Measurements from ENCODE around the gene SOX4.
A peak's percentile ranks its signal among the peaks of the same experiment; 100 is the strongest.

Gene SOX4

DNA sequence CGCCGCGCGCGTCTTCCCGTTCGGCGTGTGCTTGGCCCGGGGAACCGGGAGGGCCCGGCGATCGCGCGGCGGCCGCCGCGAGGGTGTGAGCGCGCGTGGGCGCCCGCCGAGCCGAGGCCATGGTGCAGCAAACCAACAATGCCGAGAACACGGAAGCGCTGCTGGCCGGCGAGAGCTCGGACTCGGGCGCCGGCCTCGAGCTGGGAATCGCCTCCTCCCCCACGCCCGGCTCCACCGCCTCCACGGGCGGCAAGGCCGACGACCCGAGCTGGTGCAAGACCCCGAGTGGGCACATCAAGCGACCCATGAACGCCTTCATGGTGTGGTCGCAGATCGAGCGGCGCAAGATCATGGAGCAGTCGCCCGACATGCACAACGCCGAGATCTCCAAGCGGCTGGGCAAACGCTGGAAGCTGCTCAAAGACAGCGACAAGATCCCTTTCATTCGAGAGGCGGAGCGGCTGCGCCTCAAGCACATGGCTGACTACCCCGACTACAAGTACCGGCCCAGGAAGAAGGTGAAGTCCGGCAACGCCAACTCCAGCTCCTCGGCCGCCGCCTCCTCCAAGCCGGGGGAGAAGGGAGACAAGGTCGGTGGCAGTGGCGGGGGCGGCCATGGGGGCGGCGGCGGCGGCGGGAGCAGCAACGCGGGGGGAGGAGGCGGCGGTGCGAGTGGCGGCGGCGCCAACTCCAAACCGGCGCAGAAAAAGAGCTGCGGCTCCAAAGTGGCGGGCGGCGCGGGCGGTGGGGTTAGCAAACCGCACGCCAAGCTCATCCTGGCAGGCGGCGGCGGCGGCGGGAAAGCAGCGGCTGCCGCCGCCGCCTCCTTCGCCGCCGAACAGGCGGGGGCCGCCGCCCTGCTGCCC is 1.1 kb downstream of the SOX4 start:
- peak; percentile 20 for DNase-seq

- no peak for DNase-seq
Observed at GRCh38 chr6:21595285-21596144, 2.0 kb downstream of the SOX4 start.

GRCh38 chr6:21596145-21596948 is 2.8 kb downstream of the SOX4 start:
- DNase-seq: no peak

DNA sequence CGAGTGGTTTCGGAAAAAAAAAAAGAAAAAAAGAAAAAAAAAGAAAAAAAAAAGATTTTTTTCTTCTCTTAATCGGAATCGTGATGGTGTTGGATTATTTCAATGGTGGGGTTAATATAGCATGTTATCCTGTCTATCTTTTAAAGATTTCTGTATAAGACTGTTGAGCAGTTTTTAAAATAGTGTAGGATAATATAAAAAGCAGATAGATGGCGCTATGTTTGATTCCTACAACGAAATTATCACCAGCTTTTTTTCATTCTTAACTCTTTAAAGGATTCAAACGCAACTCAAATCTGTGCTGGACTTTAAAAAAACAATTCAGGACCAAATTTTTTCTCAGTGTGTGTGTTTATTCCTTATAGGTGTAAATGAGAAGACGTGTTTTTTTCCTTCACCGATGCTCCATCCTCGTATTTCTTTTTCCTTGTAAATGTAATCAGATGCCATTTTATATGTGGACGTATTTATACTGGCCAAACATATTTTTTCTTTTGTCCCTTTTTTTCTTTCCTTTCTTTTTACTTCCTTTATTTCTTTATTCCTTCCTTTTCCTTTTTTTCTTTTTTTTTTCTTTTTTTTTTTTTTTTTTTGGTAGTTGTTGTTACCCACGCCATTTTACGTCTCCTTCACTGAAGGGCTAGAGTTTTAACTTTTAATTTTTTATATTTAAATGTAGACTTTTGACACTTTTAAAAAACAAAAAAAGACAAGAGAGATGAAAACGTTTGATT is 3.6 kb downstream of the SOX4 start:
- DNase-seq: no peak

DNA sequence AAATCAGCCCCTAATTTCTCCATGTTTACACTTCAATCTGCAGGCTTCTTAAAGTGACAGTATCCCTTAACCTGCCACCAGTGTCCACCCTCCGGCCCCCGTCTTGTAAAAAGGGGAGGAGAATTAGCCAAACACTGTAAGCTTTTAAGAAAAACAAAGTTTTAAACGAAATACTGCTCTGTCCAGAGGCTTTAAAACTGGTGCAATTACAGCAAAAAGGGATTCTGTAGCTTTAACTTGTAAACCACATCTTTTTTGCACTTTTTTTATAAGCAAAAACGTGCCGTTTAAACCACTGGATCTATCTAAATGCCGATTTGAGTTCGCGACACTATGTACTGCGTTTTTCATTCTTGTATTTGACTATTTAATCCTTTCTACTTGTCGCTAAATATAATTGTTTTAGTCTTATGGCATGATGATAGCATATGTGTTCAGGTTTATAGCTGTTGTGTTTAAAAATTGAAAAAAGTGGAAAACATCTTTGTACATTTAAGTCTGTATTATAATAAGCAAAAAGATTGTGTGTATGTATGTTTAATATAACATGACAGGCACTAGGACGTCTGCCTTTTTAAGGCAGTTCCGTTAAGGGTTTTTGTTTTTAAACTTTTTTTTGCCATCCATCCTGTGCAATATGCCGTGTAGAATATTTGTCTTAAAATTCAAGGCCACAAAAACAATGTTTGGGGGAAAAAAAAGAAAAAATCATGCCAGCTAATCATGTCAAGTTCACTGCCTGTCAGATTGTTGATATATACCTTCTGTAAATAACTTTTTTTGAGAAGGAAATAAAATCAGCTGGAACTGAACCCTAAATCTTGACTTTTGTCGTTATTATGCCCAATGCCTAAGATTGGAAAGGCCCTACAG is 4.5 kb downstream of the SOX4 start:
- no peak for DNase-seq

DNA sequence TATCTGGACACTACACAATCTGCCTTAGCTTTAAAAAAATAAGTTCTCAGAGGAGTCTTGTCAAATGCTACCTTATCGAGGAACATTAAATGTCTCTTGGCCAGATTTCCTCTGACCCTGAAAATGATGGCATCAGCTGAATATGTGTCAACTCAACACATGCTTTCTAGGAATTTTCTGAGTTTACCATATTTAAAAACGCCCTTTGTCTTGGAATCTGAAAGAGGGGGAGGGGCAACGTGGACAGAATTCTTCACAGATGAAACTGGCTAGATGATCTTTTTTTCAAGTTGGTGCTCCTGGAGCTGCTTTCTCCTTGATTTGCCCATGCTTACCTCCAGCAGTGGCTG is 5.1 kb downstream of the SOX4 start:
- DNase-seq: no peak

- no peak for DNase-seq
Observed at GRCh38 chr6:21599051-21599696, 5.6 kb downstream of the SOX4 start.

DNA sequence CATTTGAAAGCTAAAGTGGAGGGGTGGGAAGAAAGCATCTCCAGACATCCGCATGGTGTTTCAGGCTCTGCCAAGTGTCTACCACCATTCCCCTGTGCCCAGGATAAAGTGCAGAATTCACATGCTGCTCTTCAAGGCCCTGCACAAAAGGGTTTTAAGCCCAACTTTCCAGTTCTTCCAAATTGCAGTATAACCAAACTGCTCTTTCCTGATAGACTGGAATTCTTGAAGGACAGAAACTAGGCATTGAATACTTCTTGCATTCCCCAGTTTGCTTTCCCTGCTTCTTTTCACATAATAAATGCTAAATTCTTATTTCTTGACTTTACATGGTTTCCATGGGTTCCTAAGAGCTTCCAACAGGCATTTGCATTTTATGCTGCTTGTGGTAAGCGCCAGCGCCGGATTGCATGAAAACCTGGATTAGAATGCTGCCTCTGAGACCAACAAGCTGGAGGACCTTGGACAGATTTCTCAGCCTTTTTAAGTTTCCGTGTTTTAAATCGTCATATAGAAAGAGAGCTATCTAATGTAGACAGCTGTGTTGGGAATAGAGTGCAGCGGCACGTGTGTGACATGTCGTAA is 7.9 kb downstream of the SOX4 start:
- DNase-seq: no peak

DNA sequence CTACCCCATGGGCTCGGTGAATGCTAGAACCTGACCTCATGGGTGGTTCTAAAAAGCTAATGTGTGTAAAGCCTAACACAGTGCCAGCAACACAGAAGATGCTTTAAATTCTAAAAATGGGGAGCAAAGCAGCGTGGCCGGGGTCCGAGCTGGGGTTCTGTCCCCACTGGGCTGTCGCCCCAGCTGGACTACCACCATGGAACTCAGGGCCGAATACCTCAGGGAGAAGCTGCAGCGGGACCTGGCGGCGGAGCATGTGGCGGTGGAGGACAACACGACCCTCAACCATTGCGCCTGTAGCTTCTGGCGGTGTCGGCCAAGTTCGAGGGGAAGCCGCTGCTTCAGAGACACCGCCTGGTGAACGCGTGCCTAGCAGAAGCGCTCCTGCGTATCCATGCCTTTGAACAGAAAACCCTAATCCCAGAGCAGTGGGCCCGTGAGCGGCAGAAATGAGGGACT is 8.4 kb downstream of the SOX4 start:
- no peak for DNase-seq

GRCh38 chr6:21603082-21603952 is 9.8 kb downstream of the SOX4 start:
- no peak for DNase-seq

DNA sequence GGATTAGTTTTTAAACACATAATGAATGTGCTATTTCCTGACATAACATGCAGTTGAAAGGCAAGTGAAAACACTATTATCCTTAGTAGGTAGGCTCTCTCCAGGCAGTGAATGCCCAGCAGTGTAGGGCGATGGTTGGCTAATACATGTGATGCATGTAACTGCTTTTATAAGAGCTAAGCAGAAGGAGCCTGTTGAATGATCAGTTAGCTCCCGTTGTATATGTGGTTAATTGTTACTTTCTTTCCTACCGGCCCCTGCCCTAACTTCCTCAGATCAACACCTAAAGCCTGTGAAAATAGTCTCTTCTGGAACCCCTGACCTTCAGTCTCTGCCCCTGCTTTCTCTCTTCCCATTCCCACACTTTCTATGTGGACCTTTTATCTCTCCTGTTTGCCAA is 10.5 kb downstream of the SOX4 start:
- no peak for DNase-seq

DNA sequence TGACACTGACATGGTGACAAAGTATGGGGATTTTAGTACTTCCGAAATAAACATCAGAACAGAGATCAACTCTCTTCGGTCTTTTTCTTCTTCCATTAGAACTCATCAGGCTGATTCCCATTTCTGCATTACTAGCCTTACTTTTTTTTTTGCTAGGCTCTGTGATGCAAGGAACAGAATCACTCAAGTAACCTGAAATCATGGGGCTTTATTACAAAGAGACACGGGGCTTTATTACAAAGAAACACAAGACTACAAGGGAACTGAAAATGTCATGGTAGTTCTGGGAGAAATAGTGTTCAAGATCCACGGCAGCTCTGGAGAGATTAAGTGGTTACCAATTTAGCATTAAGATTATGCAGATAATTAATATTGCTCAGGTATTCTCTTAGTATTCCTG is 11.6 kb downstream of the SOX4 start:
- DNase-seq: no peak

DNA sequence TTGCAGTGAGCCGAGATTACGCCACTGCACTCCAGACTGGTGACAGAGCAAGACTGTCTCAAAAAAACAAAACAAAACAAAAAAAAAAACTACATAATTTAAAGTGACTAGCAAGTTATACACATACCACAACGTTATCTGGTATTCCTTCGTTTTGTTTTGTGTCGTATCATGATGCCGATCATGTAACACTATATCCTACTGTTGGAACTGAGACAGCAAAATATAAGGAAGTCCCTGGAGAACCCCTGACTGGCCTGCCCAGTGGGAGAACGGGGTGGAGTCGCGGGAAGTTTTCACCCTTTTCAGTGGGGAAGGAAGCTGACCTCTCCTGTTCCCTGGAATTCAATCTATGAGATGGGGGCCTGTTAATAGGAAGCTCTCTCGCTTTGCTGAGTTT is 15.1 kb downstream of the SOX4 start:
- no peak for DNase-seq

DNA sequence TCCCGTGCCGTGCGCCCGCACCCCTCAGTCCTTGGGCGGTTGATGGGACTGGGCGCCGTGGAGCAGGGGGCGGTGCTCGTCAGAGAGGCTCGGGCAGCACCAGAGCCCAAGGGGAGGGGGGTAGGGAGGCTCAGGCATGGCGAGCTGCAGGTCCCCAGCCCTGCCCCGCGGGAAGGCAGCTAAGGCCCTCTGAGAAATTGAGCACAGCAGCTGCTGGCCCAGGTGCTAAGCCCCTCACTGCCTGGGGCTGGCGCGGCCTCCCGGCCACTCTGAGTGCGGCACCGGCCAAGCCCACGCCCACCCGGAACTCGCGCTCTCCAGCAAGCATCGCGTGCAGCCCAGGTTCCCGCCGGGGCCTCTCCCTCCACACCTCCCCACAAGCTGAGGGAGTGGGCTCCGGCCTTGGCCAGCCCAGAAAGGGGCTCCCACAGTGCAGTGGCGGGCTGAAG is 16.4 kb downstream of the SOX4 start:
- DNase-seq: no peak

DNA sequence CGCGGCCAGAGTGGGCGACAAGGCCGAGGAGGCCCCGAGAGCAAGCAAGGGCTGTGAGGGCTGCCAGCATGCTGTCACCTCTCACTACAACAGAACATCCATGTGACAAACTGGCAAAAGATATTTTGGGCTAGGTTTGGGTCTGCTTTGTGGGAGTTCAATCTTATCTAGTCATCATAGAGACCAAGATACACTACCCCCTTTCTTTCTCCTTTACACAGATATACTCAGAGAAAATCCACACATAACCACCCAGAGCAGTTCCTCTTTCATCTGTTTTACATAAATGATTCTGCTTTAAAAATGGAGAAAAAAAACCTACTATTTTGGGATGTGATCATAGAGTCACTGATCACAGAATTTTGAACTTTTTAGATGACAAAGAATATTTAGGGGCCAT is 16.8 kb downstream of the SOX4 start:
- no peak for DNase-seq

GRCh38 chr6:21611485-21611884 is 17.9 kb downstream of the SOX4 start:
- DNase-seq: no peak

- DNase-seq: no peak
Observed at GRCh38 chr6:21612067-21612745, 18.7 kb downstream of the SOX4 start.

GRCh38 chr6:21613809-21614208 is 20.3 kb downstream of the SOX4 start:
- no peak for DNase-seq

- no peak for DNase-seq
Observed at GRCh38 chr6:21614226-21614625, 20.7 kb downstream of the SOX4 start.
